K562 (cell line): ENCODE results near the gene TPSG1.

Experiments
- TF ChIP-seq, protein P1 (sequence below), 3 experiments: IDR thresholded peaks in 2 of 3; conservative IDR thresholded peaks in 1 of 3; 2 replicates each; pipeline ENCODE4 v1.5.1; 2011 to 2012; ENCODE audit warnings: low read length in 3 of 3, mild to moderate bottlenecking in 3 of 3, control low read depth in 2 of 3, improper control_type of control experiment in 1 of 3, inconsistent platforms in 1 of 3, low read depth in 1 of 3, mixed read lengths in 1 of 3, moderate library complexity in 1 of 3; ENCODE audit not compliant: insufficient read depth in 2 of 3
- TF ChIP-seq, protein P2 (sequence below): sonication (generic); formaldehyde crosslinking; IDR thresholded peaks from 2 replicates; pipeline ENCODE4 v1.5.0; 2020; ENCODE audit warnings: missing genetic modification reagents

DNA sequence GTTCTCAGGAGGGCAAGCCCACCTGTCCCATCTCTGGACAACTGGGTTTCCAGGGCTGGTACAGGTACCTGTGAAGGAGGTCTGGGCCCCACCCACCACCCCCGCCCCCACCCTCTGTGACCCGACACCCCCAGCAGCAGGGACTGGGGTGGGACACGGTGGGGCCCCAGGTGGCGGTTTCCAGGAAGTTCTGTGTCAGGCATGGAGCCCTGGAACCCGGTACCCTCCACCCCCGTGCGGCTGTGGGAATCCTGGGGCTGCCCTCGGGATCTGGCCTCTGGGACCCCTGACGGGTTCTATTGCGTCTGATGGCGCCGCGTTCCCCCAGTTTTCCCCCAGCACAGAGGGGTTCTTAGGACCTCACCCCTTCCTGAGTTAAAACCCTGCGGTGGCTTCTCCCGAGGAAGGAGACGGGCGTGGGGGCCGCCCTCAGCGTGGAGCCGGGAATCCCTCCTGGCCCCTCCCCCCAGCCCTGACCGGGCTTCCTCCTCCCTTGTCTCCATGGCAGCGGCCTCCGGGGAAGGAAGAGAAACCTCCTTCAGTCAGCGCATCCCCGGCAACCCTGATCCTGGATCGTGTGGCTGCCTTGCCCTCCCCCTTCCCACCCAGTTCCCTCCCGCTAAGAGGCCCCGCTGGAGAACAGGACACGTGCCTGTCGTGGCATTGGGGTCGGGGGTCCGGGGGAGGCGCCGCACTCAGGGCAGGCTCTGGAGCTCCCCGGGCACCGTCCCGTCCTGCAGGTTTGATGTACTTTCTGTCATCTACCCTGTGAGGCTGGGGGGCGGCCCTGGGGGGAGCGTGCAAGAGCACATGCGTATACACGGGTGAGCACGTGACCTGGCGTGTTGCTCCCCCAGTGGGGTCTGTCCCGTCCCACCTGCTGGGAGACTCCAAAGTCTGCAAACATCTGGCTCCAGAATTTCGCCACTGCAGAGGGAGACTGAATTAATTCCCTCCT lies 41.8 kb downstream of the TPSG1 start:
- TF ChIP-seq, protein P1, sequence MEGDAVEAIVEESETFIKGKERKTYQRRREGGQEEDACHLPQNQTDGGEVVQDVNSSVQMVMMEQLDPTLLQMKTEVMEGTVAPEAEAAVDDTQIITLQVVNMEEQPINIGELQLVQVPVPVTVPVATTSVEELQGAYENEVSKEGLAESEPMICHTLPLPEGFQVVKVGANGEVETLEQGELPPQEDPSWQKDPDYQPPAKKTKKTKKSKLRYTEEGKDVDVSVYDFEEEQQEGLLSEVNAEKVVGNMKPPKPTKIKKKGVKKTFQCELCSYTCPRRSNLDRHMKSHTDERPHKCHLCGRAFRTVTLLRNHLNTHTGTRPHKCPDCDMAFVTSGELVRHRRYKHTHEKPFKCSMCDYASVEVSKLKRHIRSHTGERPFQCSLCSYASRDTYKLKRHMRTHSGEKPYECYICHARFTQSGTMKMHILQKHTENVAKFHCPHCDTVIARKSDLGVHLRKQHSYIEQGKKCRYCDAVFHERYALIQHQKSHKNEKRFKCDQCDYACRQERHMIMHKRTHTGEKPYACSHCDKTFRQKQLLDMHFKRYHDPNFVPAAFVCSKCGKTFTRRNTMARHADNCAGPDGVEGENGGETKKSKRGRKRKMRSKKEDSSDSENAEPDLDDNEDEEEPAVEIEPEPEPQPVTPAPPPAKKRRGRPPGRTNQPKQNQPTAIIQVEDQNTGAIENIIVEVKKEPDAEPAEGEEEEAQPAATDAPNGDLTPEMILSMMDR (IDR thresholded peaks at IDR 0.05 in 2 of 3, conservative IDR thresholded peaks at IDR 0.05 in 1 of 3; ENCODE audit: insufficient read depth in 2 of 3, low read depth in 1 of 3, low read length in 3 of 3): no peak
- TF ChIP-seq, protein P2, sequence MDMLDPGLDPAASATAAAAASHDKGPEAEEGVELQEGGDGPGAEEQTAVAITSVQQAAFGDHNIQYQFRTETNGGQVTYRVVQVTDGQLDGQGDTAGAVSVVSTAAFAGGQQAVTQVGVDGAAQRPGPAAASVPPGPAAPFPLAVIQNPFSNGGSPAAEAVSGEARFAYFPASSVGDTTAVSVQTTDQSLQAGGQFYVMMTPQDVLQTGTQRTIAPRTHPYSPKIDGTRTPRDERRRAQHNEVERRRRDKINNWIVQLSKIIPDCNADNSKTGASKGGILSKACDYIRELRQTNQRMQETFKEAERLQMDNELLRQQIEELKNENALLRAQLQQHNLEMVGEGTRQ: no peak
